ENCODE results near the gene ARMH1.
"Not testable (repeated sequence)": the region's sequence is repeated elsewhere in the genome, so short reads cannot be mapped to it uniquely, and the experiment has no call there.

Gene ARMH1

DNA sequence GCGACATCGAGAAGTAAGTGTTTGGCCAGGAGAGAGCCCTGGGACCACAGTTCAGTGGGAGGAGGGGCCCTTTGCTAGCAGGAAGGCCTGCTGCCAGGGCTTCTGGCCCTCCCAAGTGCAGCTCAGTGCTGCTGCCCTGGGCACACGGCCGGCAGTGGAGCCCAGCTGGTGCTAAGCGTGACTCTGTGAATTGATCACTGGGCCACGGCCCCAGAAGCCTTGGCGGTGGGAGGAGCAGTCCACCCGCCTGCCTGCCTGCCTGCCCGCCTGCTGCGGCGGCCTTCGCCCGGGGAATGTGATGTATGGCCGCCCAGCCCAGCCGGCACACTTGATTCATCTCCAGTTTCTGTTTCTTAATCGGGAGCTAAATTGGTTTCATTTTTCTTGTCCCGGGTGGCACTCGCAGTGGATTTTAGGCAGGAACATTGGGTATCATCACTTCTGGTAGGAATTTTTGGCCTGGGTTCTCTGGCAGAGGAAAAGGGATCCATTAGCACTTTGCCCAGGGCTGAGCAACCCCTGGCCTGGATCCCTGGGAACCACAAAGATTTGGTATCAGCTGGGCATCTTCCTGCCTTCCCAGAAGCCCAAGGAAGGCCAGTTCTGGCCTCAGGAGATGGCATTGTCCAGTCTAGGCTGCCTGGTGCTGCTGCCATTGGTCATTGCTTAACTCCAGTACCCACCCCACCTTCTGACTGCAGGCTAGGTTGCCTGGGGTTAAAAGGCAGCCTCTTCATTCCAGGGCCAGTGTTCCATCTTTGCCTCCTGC is 28.9 kb upstream of the ARMH1 start:
- DNase-seq (ENCODE audit: low spot score): no peak

DNA sequence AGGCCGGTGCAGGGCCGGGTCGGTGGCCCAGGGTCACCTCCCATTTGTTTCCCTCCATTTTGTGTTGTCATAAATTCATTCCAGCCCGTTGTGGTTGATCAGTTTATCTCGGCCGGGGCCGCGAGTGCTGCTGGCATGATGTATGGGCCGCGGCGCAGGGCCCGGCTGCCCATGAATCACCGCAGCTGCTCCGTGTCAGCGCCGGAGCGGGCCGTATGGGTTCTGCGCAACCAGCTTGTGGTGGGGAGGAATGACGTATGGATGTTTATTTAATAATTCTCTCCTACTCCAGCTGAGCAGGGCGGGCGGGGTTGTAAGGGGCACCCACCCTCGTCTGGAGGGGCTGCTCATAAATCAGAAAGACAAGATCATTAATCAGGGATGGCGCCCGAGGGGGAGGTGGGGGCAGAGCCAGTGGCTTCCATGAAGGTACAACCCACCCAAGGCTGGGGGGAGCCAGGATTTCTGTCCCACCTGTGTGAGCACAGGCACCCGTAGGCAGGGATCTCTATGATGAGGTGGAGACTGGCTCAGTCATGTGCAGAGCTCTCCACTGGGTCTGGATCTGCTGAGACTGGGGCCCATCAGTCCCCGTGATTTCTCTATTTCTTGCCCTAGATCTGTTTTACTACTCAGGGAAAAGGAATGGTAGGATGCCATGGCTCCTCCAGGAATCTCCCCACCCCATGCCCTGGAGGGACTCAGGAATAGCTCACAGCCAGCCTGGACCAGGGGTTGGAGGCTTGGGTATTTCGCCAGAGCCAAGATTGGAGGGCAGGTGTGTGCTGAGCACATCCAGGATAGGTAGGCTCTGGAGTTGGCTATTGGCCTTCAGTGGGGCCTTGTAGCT is 28.0 kb upstream of the ARMH1 start:
- DNase-seq (ENCODE audit: low spot score): no peak

DNA sequence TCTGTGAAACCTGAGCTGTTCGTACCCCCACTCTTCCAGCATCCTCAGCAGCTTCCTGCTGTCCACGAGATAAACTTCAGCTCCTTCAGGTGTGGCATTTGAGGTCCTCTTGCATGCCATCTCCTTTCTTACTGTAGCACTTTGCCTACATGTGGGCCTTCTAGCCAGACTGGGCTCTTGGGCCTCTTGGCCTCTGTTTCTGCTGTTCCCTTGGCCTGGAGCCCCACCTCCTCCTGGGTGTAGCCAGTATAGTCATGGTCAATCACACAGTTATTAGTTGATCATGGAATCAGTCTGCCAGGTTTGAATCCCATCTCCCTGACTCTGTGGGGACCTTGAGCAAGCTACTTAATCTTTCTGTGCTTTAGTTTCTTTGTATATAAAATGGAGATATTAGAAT is 26.6 kb upstream of the ARMH1 start:
- no peak for DNase-seq (ENCODE audit: low spot score)

DNA sequence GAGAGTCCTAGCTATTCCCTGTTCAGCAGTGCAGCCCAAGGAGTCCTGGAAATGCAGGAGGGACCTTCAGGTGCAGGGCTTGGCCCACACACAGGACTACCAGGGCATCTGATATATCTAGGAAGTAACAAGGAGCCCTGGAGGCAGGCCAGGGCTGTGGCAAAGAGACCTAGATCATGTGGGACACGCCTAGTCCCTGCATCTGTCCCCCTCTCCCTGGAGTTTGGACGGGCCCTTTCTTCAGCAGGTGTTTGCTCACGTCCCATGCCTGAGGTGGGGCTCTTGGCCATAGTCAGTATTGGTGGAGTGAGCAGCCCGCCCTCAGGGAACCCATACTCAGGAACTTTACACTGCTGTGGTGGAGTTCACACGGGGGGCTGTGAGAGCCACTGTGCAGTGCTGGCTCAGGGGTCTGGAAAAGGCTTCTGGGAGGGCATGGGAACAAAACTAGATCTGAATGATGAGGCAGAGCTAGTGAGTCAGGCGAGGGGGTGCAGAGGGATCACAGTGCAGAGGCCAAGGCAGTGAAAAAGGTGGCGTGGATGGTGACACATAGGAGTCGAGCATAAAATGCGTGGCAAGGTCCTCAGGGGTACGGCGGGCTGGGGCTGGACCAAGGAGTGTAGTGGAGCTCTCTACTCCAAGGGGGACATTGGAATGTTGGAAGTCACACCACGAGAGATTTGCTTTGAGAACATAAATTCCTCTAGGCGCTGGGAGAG is 25.8 kb upstream of the ARMH1 start:
- DNase-seq (ENCODE audit: low spot score): no peak

DNA sequence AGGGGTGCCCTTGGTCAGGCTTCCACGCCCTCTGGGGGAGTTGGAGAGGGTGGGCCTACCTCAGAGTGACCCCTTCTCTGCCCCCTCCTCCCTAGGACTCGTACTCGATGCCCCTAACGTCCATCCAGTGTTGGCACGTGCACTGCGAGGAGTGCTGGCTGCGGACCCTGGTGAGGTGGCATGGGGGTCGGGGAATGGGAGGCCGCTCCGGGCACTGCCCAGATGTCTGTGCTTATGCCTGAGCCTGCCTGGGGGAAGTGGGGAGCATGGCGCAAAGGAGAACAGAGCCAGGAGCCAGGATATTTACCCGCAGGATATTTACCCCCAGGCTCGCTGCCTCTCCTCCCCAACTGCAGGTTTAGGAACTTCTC is 24.7 kb upstream of the ARMH1 start:
- no peak for DNase-seq (ENCODE audit: low spot score)

DNA sequence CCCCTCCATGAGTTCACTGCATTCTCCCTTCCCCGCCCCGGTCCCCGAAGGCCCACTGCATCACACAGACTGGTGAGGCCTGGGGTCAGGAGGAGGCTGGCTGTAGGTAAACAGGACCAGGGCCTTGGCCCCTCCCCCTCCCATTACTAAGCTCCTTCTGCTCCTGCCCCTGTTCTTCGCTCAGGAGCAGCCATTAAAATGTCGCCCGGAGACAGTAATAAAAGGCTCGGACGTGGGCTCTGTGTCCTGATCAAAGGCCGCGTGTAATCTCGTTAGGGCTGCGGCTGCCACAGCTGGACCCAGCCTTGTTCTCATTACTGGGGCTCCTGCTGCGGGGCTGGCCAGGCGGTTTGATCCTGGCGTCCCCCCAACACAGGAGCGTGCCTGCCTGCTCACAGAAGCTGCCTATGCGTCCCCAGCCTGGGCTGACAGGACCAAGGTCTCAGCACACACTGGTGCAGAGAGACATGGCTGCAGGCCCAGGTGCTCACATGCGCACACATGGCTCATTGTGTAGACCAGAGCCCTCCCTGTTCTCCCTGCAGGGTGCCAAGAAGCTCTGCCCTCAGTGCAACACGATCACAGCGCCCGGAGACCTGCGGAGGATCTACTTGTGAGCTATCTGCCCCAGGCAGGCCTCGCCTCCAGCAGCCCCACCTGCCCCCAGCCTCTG is 24.2 kb upstream of the ARMH1 start:
- DNase-seq (ENCODE audit: low spot score): no peak

DNA sequence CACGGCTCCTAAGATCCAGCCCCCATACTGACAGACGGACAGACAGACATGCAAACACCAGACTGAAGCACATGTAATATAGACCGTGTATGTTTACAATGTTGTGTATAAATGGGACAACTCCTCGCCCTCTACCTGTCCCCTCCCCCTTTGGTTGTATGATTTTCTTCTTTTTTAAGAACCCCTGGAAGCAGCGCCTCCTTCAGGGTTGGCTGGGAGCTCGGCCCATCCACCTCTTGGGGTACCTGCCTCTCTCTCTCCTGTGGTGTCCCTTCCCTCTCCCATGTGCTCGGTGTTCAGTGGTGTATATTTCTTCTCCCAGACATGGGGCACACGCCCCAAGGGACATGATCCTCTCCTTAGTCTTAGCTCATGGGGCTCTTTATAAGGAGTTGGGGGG is 23.4 kb upstream of the ARMH1 start:
- DNase-seq (ENCODE audit: low spot score): no peak

DNA sequence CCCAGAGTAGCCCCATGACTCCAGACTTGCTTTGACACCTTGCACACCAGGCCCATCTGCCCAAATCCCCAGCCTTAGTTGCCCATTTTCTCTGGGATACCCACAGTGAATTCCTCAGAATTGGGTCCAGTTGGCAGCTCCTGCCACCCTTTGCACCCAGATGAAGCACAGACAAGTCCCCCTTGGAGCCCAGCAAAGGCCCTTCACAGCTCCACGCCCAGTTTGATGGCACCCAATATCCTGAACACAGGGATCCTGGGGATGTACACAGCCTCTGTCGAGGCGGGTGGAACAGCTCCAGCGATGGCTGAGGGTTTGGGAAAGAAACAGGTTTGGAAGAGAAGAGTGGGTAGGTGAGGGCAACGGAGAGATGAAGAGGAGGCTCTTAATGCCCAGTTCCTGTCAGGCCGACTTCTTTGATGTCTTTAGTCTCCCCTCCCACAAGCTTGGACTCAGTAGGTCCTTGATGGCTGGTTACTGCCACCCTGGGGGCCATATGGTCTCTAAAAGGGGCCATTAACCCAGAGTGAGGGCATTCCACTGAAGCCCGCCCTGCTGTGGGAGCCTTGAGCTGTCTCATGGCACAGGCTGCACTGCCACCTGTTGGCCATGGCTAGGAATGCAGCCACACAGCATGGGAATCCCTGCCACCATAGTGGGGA is 21.9 kb upstream of the ARMH1 start:
- peak; percentile 79 for DNase-seq (ENCODE audit: low spot score)

DNA sequence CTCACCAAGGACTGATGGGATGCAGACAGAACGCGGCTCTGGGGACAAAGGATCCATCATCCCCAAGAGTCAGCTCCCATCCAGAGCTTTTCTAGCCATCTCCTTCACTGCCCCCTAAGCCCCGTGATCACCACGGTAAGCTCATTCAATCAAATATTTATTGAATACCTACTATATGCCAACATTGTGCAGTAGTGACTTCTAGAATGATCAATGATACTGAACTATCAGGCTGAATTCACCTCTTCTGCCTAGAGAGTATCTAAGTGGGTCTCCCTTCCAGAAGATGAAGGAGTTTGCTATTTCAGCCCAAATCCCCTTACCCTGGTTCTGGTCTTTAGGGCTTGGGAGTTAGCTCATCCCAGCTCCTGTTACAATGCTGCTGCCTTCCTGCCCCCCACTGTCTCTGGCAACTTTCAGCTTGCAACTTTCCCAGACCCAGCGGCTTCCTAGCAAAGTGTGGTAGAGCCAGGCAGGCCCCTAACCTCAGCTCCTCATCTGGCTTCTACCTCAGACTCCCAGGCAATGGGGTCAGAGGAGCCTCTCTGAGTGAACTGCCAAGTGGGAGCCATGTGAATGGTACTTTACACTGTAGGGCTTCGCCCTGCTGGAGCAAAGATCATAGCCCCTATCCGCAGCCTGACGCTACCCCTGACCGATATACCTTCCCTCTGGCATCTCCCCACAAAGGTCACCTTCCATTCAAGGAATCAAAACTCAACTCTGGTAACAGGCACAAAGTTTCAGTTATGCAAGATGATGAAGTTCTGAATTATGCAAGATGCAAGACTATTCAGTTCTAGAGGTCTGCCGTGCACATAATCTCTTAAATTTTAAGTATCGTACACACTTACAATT is 21.2 kb upstream of the ARMH1 start:
- no peak for DNase-seq (ENCODE audit: low spot score)

DNA sequence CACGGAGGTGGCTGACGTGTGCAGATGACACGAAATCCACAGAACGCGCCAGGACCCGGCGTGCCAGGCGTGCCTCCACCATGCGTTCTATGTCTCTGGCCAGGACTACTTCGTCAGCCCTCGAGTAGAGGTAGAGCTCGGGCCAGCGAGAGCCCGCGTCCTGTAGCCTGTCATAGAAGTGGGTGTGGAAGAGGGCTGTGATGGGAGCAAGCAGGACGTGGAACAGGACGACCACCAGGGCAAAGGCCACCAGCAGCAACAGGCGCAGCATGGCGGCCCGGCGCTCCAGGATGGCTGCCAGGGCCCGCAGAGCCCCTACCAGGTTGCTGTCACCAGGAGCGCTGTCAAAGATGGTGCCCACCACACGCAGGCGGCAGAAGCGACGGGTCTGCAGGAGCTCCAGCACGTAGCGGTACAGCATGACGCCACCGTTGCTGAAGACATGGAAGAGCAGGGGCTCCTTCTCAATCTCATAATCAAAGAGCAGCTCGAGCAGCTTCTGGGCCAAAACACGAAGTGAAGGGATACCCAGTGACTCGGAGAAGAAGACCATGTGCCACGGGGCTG is 19.8 kb upstream of the ARMH1 start:
- DNase-seq (ENCODE audit: low spot score): no peak

DNA sequence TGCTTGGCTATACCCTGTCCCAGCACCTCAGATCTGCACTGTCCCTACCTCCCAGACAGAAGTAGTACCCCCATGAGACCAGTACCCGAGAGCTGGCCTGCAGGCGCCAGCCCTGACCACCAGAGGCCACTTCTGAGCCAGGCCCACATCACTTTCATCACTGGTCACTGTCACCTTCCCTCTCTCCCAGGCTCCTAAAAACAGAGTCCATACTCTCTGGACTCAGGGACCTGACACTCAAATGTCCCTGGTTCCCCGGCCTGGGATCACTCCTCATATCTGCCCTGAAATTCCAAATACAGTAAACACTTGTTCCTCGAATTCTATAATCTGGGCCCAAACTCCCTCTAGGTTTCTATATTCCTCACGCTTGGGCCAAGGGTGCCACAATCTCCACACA is 18.9 kb upstream of the ARMH1 start:
- DNase-seq (ENCODE audit: low spot score): no peak

DNA sequence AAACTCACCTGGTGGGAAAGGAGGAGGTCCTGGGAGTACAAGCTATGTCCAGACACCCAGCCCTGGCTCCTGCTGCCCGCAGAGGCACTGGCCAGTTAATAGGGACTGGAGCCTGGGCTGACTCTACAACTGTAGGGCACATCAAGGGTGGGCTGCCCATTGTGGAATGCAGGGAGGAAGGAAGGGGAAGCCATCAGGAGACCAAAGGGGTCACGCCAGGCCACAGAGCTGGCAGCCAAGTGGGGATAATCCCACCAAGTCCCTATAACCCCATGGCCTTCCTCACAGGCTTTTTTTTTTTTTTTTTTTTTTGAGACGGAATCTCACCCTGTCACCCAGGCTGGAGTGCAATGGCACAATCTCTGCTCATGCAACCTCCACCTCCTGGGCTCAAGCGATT is 14.9 kb upstream of the ARMH1 start:
- no peak for DNase-seq (ENCODE audit: low spot score)

DNA sequence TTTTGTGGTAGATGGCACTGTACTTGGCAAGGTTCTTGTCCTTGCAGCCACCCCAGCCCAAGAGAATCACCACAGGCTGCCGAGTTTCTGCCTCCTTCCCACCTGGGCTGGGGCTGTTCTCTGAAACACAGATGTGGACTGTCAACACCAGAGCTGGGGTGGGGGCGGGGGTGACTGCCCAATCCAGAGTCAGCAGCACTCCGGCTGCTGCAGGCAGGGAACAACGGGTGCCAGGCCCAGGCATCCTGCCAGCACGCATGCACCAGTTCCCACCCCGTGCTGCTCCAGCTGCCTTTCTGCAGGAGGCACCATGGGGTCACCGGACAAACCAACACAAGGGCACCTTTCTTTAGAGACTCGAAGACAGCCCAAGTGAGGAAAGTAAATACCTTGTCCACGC is 14.3 kb upstream of the ARMH1 start:
- DNase-seq (ENCODE audit: low spot score): no peak

DNA sequence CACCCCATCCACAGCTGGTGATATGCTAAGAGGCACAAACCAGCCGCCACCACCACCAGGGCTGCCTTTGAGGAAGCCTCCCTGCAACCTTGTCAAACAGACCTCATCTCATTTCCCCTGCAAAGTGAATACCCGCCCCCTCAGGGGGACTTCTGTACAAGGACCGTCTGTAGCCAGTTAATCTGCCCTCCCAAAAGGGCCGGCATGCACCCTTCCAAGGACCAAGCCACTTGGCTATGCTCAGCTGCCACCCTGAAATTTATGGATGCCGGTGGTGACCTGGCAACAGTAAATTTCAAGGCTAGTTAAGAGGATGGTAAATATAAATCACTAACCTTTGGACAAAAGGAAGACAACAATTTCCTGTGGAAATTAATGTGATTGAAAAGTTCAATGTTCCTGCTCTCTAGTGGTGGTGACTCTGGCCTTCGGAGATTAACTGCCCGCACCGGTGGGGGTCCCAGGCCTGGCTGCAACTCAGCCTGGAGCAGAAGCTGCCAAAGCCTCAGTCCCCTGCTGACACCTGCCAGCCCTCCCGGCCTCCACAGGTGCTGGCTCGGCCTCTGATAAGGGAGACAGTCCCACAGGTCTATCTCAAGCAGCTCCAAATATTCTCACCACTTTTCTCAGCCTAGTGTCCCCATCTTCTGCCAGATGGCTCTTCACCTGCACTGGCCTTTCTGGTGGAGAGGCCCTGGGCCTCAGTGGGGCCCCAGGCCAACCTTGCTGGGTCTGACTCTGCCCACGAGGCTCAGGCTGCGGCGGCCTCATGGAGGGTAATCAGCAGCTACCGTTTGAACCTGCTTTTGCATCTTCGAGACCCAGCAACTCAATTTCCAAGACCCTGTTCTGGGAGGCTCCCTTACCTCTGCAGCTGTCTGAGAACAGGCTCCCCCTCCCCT is 12.5 kb upstream of the ARMH1 start:
- DNase-seq (ENCODE audit: low spot score): no peak

DNA sequence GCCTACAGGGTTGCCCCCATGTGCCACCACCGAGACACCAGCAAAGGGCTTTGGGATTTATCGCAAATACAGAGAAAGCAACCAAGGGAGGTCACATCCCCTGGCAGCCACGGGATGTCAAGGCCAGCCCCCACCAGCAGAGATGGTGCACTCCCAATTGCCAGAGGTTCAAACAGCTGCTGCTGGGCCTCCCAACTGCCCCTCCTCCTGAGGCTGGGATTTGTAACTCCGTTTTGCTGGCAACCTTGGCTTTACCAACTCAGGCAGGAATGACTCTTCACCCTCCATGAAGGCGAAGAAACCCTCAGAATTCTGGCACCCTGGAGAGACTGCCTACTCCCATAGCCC is 11.9 kb upstream of the ARMH1 start:
- DNase-seq (ENCODE audit: low spot score): no peak

DNA sequence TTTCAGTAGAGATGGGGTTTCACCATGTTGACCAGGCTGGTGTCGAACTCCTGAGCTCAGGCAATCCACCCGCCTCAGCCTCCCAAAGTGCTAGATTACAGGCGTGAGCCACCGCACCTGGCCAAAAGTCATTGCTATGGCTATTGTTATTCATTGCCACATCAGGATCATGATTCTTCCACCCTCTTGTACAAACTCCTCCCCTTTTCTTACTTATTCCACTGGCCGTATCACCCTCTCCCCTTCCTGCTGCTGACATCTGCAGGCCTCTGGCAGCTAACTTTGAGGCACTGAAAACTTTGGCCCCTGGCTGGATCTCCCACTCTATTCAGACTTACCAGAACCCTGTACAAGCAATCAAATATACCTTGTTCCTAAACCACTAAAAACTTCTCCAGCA is 11.1 kb upstream of the ARMH1 start:
- DNase-seq (ENCODE audit: low spot score): no peak

DNA sequence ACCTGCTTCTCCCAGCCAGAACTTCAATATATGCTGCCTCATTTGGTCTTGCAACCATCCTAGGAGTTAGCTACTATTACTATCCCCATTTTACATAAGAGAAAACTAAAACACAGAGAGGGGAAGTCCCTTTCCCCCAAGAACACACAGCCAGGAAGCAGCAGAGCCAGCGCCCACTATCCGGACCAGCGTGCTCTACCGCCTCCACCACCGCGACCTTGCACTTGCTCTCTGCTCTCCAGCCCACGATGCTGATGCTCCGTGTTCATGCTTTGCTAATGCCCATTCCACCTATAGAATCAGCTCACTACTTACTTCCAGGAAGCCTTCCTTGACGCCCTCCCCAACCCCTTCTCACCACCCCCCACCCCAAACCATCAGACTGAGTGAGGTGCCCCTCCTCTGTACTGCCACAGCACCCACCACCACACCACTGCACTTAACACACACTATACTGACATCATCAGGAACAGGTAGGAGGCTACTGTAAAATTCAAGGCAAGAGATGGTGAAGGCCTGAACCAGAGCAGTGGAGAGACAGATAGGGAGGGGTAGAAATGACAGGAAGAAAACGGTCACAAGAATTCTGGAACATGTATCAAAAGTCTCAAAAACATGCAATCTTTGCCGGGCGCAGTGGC is 9.7 kb upstream of the ARMH1 start:
- DNase-seq (ENCODE audit: low spot score): no peak

DNA sequence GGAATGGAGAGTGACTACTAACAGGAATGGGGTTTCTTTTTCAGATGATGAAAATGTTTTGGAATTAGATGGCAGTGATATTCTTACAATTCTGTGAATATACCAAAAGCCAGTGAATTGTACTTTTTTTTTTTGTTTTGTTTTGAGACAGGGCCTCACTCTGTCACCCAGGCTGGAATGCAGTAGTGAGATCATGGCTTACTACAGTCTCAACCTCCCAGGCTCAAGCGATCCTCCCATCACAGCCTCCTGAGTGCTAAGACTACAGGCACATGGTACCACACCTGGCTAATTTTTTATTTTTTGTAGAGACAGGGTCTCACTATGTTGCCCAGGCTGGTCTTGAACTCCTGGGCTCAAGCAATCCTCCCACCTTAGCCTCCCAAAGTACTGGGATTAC is 7.8 kb upstream of the ARMH1 start:
- not testable (repeated sequence) for DNase-seq (ENCODE audit: low spot score)
